Measurements from ENCODE around the gene ISM1.

Gene ISM1

GRCh38 chr20:13211956-13212618, 9.0 kb upstream of the ISM1 start:
- no peak for TF ChIP-seq CTCF (IDR thresholded peaks at IDR 0.05; ENCODE audit: low read depth, low read length, missing control alignments)
- DNase-seq (ENCODE audit: low read depth): no peak
- H3K4me3 ChIP-seq (ENCODE audit: low read depth, low read length): no peak overlapping the region

GRCh38 chr20:13212750-13213149, 8.3 kb upstream of the ISM1 start:
- no peak for TF ChIP-seq CTCF (IDR thresholded peaks at IDR 0.05; ENCODE audit: low read depth, low read length, missing control alignments)
- no peak overlapping the region for H3K4me3 ChIP-seq (ENCODE audit: low read depth, low read length)
- no peak for DNase-seq (ENCODE audit: low read depth)

GRCh38 chr20:13213335-13213734, 7.7 kb upstream of the ISM1 start:
- H3K4me3 ChIP-seq (ENCODE audit: low read depth, low read length): no peak overlapping the region
- DNase-seq (ENCODE audit: low read depth): no peak
- TF ChIP-seq CTCF (IDR thresholded peaks at IDR 0.05; ENCODE audit: low read depth, low read length, missing control alignments): no peak

GRCh38 chr20:13216533-13216932, 4.5 kb upstream of the ISM1 start:
- no peak overlapping the region for H3K4me3 ChIP-seq (ENCODE audit: low read depth, low read length)
- TF ChIP-seq CTCF (IDR thresholded peaks at IDR 0.05; ENCODE audit: low read depth, low read length, missing control alignments): no peak
- DNase-seq (ENCODE audit: low read depth): no peak

GRCh38 chr20:13219327-13220193, 1.5 kb upstream of the ISM1 start:
- no peak for DNase-seq (ENCODE audit: low read depth)
- TF ChIP-seq CTCF (IDR thresholded peaks at IDR 0.05; ENCODE audit: low read depth, low read length, missing control alignments): no peak
- H3K4me3 ChIP-seq (ENCODE audit: low read depth, low read length): no peak overlapping the region

- TF ChIP-seq CTCF (IDR thresholded peaks at IDR 0.05; ENCODE audit: low read depth, low read length, missing control alignments): no peak
- H3K4me3 ChIP-seq (ENCODE audit: low read depth, low read length): no peak overlapping the region
- DNase-seq (ENCODE audit: low read depth): no peak
These were observed 725 bp upstream of the ISM1 start for GRCh38 chr20:13220194-13220903.

Data from GM12864 (cell line).